Measurements from ENCODE around the gene TRIM8. TPM values are rescaled to one million over a fixed set of nuclear protein-coding genes. Genes with fewer than 3 reads are reported as not detected.

The TRIM8 gene
- total and polyA plus RNA-seq, 2 of the 4 experiments (the other 2 are of a cell fraction) = 25.5 to 126 TPM

DNA sequence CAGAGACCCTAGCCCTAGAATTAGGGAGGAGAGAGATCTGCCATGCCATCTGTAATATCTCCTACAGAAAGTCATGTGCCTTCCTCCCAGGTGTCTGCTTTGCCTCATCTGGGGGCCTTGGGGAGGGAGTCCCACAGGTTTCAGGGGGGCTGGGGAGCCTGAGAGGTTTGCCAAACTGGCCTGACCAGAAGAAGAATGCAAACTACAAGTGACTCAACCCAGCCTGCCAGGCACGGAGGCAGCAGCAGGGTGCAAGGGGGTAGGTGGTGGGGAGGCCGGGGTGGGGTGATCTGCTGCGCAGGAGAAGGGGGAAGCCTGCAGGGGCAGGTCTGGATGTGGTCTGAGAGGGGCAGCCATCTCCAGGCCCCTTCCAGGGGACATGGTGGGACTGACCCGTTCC lies 9.6 kb upstream of the TRIM8 start:
- dilution Hi-C loops (cut with HindIII; ENCODE audit: low sequenced_read_pairs, unreplicated experiment) = no loop called here

More for the DNA sequence above, 9.6 kb upstream of the TRIM8 start:
- peak overlapping the region; percentile 33 for H3K18ac ChIP-seq (ENCODE audit: low read depth, low read length)
- H3K4ac ChIP-seq (ENCODE audit: low read depth, low read length) = peak overlapping the region; percentile 98
- H2AK9ac ChIP-seq (replicated peaks; ENCODE audit: low read depth, low read length, poor library complexity) = peak overlapping the region; percentile 68
- peak overlapping the region; percentile 92 for H3K14ac ChIP-seq (replicated peaks; ENCODE audit: low read depth, low read length)
- peak overlapping the region; percentile 97 for H2AK5ac ChIP-seq (ENCODE audit: low read depth, low read length)
- in situ Hi-C loops (cut with MboI; ENCODE audit: low sequenced_read_pairs) (no loop called here), intact Hi-C loops (cut with micrococcal nuclease) (no loop called here)
- ATAC-seq (ENCODE audit: low read depth) (no peak), DNase-seq (no peak)
- no peaks in the 10 kb centered on the region for H3K9me3 ChIP-seq (ENCODE audit: control insufficient read depth, insufficient read depth, low read length)
- peaks cover 41% of the 10 kb centered on the region for H3K9me1 ChIP-seq (ENCODE audit: insufficient read depth, low read length)
- peak overlapping the region; percentile 77 for H3K23ac ChIP-seq (ENCODE audit: low read depth, low read length)
- no peak overlapping the region for H3K56ac ChIP-seq (ENCODE audit: extremely low read depth, insufficient read depth, low read length)
- H3K36me3 ChIP-seq (ENCODE audit: control insufficient read depth, insufficient read depth, low read length) = peaks cover 2% of the 10 kb centered on the region; the same call in 1 of the 2 replicates
- H4K91ac ChIP-seq (ENCODE audit: insufficient read depth, low read depth, low read length) = peak overlapping the region; percentile 96
- TF ChIP-seq CEBPB (IDR thresholded peaks at IDR 0.05; ENCODE audit: low read depth, low read length) (no peak), MXI1 (IDR thresholded peaks at IDR 0.05; ENCODE audit: borderline replicate concordance, low read depth, low read length) (no peak), USF2 (IDR thresholded peaks at IDR 0.05; ENCODE audit: low read depth, low read length) (no peak), MAZ (IDR thresholded peaks at IDR 0.05; ENCODE audit: borderline replicate concordance, low read depth, low read length) (no peak), FOS (IDR thresholded peaks at IDR 0.05; ENCODE audit: low read depth, low read length) (no peak), MAFK (IDR thresholded peaks at IDR 0.05; ENCODE audit: low read depth, low read length) (no peak), CHD1 (IDR thresholded peaks at IDR 0.05; ENCODE audit: low read depth, low read length) (no peak)
- TF ChIP-seq, protein P1, sequence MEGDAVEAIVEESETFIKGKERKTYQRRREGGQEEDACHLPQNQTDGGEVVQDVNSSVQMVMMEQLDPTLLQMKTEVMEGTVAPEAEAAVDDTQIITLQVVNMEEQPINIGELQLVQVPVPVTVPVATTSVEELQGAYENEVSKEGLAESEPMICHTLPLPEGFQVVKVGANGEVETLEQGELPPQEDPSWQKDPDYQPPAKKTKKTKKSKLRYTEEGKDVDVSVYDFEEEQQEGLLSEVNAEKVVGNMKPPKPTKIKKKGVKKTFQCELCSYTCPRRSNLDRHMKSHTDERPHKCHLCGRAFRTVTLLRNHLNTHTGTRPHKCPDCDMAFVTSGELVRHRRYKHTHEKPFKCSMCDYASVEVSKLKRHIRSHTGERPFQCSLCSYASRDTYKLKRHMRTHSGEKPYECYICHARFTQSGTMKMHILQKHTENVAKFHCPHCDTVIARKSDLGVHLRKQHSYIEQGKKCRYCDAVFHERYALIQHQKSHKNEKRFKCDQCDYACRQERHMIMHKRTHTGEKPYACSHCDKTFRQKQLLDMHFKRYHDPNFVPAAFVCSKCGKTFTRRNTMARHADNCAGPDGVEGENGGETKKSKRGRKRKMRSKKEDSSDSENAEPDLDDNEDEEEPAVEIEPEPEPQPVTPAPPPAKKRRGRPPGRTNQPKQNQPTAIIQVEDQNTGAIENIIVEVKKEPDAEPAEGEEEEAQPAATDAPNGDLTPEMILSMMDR (conservative IDR thresholded peaks at IDR 0.05; ENCODE audit: low read depth, low read length) = no peak
- H3K4me2 ChIP-seq (ENCODE audit: low read depth, low read length) = no peak overlapping the region
- peak overlapping the region; percentile 99 for H2BK120ac ChIP-seq (ENCODE audit: low read depth, low read length)
- peak overlapping the region; percentile 74 to 90 for H4K8ac ChIP-seq (ENCODE audit: low read depth in 2 of 2, low read length in 2 of 2)
- H2BK20ac ChIP-seq (ENCODE audit: low read depth, low read length) = peak overlapping the region; percentile 91
- no peaks in the 10 kb centered on the region for H4K20me1 ChIP-seq (ENCODE audit: insufficient read depth, low read length)
- H3K27ac ChIP-seq (ENCODE audit: insufficient read depth, low read length) = peak overlapping the region; percentile 96
- H2AFZ ChIP-seq (replicated peaks; ENCODE audit: low read length, poor library complexity) = peak overlapping the region; percentile 36
- ChIA-PET POLR2A (ENCODE audit: unreplicated experiment) (no interaction called here), CTCF (interaction anchor here (0.6 kb wide), 1 partner anchor 45 kb away, joined by 5 read pairs; no protein-coding TSS in a partner anchor)
- H3K4me3 ChIP-seq (ENCODE audit: insufficient read depth, low read depth, low read length) = no peak overlapping the region
- H3K27me3 ChIP-seq (ENCODE audit: control insufficient read depth, insufficient read depth, low read length) = no peaks in the 10 kb centered on the region
- peaks cover 17 to 46% of the 10 kb centered on the region in 2 experiments for H3K79me1 ChIP-seq (ENCODE audit: low read depth in 1 of 2, low read length in 2 of 2)
- WGBS, 2 experiments (ENCODE audit: extremely low coverage in 2 of 2, insufficient read length in 1 of 2) = no CpG with 5 or more reads among the region's 4 CpGs
- H3K9ac ChIP-seq (ENCODE audit: low read depth, low read length) = peak overlapping the region; percentile 12
- peak overlapping the region; percentile 100 for H2BK5ac ChIP-seq (ENCODE audit: low read depth, low read length, poor library complexity, severe bottlenecking)
- H2BK15ac ChIP-seq (ENCODE audit: low read depth, low read length) = peak overlapping the region; percentile 94; the same call in 1 of the 3 replicates
- BruUV-seq (replicated peaks) = no TSS peak
- H3K4me1 ChIP-seq (ENCODE audit: control insufficient read depth, insufficient read depth, low read length) = peaks cover 53% of the 10 kb centered on the region
- H4K5ac ChIP-seq (ENCODE audit: low read depth, low read length) = peak overlapping the region; percentile 20
